ENCODE measurements around the gene ZBTB44.
"Not testable (repeated sequence)": the region's sequence is repeated elsewhere in the genome, so short reads cannot be mapped to it uniquely, and the experiment has no call there.

- TF ChIP-seq POLR2A (IDR thresholded peaks at IDR 0.05); POLR2AphosphoS5 (IDR thresholded peaks at IDR 0.05; ENCODE audit: insufficient read depth in 1 of 2, low read depth in 1 of 2); CTCF (IDR thresholded peaks at IDR 0.05): not testable (repeated sequence)
Observed at GRCh38 chr11:130249929-130250328, 64.8 kb downstream of the ZBTB44 start.
